GM12801 (cell line): ENCODE data around the gene SLC22A7.

ENCODE experiments used
- TF ChIP-seq, protein P1 (sequence below): IDR thresholded peaks from one replicate; pipeline ENCODE4 v1.5.1; 2011; ENCODE audit warnings: control low read depth; ENCODE audit not compliant: insufficient read length; ENCODE audit errors: extremely low read depth

Gene SLC22A7, protein sequence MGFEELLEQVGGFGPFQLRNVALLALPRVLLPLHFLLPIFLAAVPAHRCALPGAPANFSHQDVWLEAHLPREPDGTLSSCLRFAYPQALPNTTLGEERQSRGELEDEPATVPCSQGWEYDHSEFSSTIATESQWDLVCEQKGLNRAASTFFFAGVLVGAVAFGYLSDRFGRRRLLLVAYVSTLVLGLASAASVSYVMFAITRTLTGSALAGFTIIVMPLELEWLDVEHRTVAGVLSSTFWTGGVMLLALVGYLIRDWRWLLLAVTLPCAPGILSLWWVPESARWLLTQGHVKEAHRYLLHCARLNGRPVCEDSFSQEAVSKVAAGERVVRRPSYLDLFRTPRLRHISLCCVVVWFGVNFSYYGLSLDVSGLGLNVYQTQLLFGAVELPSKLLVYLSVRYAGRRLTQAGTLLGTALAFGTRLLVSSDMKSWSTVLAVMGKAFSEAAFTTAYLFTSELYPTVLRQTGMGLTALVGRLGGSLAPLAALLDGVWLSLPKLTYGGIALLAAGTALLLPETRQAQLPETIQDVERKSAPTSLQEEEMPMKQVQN

DNA sequence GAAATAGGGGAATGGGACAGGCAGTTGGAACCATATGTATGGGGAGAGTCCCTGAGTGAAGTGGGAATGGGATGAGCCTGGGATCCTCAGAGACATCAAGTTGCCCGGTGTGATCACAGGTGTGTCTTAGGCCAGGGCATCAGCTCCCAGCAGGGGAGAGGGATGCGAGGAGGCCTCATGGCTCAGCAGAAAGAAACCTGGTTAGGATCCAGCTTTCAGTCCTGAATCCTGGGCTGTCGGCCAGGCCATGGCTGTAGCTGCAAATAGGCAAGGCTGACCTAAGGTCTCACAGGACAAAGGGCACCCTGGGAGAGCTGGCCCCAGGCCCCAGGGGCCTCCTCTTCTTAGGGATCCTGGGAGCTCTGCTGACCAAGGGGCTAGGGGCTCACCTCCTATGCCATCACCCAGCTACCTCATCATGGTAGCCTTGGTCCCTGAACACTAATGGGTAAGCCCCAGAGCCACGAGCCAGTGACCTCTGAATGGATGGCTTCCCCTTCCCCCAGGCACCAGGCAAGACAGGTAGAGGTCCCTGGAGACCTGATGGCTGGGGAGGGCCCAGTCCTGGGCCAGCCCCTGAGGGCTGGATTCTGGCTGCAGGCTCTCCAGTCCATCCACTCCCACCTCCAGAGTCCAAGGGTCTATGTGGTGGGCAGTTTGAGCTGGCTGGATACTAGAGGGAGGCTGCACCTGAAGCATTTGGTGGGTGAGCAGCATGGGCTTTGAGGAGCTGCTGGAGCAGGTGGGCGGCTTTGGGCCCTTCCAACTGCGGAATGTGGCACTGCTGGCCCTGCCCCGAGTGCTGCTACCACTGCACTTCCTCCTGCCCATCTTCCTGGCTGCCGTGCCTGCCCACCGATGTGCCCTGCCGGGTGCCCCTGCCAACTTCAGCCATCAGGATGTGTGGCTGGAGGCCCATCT lies at the start of gene SLC22A7:
Gene SLC22A7 (plus strand): TSS at position 617 of the 921 bp plus-strand sequence. CDS start 99 bp downstream, at position 716.
- TF ChIP-seq, protein P1, sequence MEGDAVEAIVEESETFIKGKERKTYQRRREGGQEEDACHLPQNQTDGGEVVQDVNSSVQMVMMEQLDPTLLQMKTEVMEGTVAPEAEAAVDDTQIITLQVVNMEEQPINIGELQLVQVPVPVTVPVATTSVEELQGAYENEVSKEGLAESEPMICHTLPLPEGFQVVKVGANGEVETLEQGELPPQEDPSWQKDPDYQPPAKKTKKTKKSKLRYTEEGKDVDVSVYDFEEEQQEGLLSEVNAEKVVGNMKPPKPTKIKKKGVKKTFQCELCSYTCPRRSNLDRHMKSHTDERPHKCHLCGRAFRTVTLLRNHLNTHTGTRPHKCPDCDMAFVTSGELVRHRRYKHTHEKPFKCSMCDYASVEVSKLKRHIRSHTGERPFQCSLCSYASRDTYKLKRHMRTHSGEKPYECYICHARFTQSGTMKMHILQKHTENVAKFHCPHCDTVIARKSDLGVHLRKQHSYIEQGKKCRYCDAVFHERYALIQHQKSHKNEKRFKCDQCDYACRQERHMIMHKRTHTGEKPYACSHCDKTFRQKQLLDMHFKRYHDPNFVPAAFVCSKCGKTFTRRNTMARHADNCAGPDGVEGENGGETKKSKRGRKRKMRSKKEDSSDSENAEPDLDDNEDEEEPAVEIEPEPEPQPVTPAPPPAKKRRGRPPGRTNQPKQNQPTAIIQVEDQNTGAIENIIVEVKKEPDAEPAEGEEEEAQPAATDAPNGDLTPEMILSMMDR: no peak

DNA sequence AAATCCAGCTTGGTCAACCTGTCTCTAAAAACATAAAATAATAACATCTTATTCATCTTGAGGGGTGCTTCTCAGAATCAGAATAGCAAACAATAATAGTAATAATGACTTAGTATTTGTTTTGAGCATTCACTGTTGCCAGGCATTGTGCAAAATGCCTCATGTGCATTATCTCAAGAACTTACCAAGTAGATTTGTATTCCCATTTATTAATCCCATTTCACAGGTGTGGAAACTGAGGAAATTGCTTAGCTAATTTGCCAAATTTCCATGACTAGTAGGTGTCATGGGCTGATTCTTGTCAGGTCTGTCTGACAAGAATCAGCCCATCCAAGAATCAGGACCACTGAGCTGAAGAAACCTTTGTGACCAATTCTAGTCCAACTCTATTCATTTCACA lies 49.3 kb upstream of the SLC22A7 start:
- TF ChIP-seq, protein P1: no peak

DNA sequence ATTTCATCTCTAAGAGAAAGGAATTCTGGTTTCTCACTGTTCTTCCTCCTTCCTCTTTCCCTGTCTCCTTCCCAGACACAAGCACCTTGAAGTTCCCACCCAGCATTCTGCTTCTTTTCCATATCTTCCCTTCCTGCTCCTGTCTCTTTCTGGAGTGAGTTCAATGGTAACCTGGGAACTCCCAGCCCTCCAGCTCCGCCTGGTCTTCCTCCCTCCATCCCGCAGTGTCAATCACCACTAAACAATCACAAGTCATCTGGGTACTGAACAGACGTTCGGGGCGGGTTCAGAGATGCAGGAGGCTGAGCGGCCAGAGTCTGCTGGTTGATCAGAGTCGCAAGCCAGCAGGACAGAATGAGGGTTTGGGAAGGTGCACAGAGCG lies 47.1 kb upstream of the SLC22A7 start:
- TF ChIP-seq, protein P1: no peak

DNA sequence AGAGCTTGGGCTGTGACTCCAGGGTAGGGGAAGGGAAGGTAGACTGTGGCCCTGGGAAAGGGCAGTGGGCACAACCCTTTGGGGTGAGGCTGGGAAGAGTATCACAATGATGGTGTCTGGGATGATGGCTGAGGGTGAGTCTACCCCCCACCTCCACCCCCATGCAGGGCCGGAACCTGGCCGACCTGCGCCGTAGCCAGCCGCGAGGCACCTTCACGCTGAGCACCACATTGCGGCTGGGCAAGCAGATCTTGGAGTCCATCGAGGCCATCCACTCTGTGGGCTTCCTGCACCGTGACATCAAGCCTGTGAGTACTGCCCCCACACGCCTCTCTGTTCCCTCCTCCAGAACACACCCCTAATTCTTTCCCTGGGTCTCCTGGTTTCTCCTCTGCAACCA lies 44.7 kb upstream of the SLC22A7 start:
- TF ChIP-seq, protein P1: no peak

DNA sequence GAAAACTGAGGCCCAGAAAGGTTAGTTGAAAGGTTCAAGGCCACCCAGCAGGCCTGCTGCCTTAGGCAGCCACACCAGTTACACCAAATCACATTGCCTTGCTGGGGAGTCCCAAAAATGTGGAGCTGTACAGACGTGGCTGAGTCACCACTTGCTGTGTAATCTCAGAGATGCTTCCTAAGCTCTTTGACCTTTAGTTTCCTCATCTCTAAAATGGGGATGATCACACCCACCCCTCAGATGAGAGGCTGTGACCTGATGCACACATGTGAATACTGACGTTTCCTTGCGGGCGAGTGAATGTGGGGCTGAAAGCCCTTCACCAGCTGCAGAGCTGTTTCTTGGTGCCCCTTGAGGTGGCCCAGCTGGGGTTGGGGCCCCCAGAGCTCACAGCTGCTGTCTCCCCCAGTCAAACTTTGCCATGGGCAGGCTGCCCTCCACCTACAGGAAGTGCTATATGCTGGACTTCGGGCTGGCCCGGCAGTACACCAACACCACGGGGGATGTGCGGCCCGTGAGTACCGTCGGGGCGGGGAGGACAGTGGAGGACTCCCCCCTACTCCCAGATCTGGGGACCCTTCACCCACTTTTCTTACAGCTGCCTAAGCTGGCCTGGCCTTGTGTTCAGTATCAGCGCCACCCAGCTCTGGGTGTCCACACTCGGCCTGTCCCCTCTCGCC lies 43.8 kb upstream of the SLC22A7 start:
- TF ChIP-seq, protein P1: no peak

DNA sequence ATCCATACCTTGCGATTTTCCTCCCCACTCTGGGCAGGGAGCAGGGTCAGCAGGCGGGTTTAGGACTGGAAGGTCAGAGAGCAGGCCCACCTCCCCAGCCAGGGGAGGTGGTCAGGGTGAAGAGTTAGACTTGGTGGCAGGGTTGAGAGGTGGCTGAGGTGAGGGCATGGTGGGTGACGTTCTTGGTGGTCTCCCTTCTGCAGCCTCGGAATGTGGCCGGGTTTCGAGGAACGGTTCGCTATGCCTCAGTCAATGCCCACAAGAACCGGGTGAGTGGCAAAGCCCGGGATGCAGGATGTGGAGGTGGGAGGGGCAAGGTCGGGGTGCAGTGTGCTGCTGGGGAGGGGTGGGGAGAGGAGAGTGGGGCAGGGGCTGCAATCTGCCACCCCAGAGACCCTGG lies 43.2 kb upstream of the SLC22A7 start:
- TF ChIP-seq, protein P1: no peak
